DND-41 (cell line): ENCODE data around the gene PRRC2B.

Source experiments
- CTCF ChIP-seq: IDR thresholded peaks from 2 replicates; pipeline ENCODE4 v1.5.1; 2012; ENCODE audit warnings: borderline replicate concordance, low read length, moderate library complexity, mild to moderate bottlenecking; ENCODE audit not compliant: poor library complexity, severe bottlenecking; ENCODE audit errors: extremely low read depth
- EZH2 ChIP-seq: IDR thresholded peaks from 3 replicates; pipeline ENCODE4 v1.6.1; 2012; ENCODE audit warnings: borderline replicate concordance, low read depth, mild to moderate bottlenecking, moderate library complexity, low read length, inconsistent platforms; ENCODE audit not compliant: severe bottlenecking

DNA sequence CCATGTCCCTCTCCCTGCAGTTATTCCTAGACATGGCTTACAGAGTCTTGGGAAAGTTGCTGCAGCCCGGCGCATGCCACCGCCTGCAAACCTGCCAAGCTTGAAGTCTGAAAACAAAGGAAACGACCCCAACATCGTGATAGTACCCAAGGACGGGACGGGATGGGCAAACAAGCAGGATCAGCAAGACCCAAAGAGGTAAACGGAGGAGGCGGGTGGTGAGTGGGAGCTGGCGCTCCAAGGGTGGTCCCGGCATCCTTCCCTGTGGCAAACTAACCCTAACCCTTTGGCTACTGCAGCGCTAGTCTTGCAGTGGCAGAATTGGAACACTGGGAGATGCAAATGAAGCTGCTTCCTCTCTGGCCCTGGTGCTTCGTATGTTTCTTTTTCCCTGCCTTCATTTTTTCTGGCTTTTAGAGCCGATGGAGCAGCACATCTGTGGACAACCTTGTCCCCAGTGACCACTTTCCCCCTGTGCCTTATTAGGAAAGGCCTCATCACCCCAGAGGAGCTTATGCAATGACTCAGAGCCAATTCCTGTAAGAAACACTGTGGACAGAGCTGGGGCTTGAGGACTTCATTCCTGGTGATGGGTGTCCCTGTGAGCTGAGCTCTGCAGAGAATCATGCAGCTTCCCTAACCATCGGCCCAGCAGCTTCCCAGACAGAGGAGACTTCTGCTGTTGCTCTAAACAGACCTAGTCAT lies 38.9 kb downstream of the PRRC2B start:
- no peak for TF ChIP-seq CTCF
- TF ChIP-seq EZH2: no peak
